EL (cell line): ENCODE data around the gene EXOC2.

ENCODE experiments used
- DNase-seq: peaks from one replicate; pipeline ENCODE4 v3.0.0-alpha.2; 2016

EXOC2 gene

GRCh38 chr6:692858-693722, at the start of gene EXOC2:
EXOC2 (minus strand) TSS chr6:693139; CDS start chr6:637818, 55,321 bp downstream.
- peak; percentile 82 for DNase-seq

- no peak for DNase-seq
These were observed 48.7 kb upstream of the EXOC2 start for GRCh38 chr6:741410-742339.

DNA sequence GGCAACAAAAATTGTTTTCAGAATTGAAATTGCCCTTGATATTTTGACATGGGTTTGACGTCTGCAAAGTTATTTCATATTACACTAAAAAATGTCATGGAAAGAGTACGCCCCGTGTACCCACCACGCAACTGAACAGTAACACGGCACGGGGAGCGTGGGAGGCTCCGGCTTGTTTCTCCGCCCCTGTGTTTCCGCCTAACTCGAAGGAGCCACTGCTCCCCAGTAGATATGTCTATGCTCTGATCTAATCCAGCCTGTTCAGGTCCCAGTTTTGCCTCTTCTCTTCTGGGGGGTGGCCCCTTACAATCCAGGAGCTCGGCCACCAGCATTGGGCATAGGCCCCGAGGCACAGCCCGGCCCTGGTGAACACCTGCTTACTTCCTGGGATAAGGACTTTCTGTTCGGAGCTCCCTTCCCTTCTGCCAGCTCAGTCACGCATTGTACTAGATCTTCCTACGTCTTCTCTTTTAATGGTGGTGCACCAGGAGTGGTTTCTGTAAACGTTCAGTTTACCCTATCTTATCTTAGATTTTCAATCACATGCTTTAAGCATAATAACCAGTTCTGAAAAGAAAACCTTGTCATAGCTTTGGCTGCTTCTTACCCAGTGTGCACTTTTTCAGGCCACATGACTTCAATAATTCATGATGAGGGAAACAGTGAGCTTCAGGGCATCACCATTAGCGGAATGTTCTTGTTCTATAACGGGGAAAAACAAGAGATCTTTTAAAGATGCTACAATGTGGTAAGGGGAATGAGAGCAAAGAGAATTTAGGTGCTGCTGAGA, 43.9 kb upstream of the EXOC2 start:
- no peak for DNase-seq

- DNase-seq, result no peak
These were observed 40.7 kb upstream of the EXOC2 start for GRCh38 chr6:733431-734219.

DNA sequence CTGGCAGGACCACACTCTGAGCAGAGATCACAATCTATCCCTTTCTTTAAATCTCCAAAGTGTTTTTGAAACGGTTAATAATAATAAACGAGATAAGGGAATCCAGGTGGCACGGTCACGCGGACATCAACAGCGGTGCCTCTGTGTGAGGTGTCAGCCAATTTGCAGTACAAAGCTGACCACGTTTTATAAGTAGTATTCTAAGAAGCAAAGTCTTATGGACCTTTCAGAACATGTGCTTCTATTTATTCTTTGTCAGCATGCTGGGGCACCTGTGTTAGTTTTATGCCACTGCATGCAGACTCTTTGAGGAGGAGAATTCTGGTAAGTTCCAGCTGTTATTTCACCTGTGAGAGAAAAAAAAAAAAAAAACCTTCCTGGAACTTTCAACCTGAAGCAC, 39.0 kb upstream of the EXOC2 start:
- DNase-seq, result no peak

DNA sequence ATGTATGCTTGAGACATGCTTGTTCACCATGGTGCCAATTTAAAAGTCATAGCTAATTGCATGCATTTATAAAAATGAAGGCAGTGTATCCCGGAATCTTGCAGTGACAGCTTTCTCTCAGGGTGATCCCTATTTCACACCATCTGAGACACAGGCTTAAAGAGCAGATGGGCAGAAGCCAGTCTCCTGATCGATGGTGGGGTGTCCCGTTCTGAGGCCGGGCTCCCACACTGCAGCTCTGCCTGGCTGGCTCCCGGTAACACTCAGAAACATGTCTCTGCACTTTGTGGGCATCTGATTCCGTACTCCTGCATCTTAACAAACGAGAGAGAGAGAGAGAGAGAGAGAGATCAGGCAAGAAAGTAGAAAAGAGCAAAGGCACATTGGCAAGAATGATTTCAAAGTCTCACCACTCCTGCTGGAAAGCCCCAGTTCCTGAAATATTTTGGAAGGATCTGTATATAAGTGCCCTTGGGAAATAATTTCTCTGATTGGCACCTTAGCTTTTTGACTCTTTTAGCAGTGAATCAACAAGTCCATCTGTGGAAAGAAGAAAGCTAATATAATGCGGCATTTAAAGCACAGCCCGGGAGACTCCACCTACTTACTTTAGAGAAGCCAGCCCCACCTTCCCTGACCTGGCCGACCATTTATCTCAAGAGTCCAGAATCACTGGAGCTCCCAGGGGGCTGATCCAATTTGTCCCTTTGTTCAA, 36.8 kb upstream of the EXOC2 start:
- no peak for DNase-seq

- no peak for DNase-seq
These were observed 34.9 kb upstream of the EXOC2 start for GRCh38 chr6:727856-728255.

GRCh38 chr6:723540-723939, 30.6 kb upstream of the EXOC2 start:
- DNase-seq, result no peak

GRCh38 chr6:722608-723007, 29.7 kb upstream of the EXOC2 start:
- DNase-seq, result peak; percentile 34

GRCh38 chr6:722077-722524, 29.2 kb upstream of the EXOC2 start:
- DNase-seq, result peak; percentile 83

- no peak for DNase-seq
These were observed 25.4 kb upstream of the EXOC2 start for GRCh38 chr6:718345-718744.

DNA sequence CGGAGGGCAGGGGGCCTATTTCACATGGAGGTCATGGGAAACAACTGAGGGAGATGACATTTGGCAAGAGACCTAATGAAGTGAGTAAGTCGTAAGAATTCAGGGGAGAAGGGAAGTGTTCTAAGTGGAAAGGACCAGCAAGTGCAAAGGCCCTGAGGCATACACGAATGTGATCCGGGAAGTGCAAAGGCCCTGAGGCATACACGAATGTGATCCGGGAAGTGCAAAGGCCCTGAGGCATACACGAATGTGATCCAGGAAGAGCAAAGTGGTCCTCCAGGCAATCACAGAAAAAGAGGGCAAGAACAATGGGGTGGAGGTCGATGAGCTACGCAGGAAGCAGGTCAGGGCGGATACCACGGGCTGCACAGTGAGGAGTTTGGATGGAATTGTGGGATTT, 24.2 kb upstream of the EXOC2 start:
- DNase-seq, result no peak

- DNase-seq, result no peak
These were observed 23.0 kb upstream of the EXOC2 start for GRCh38 chr6:715709-716491.

DNA sequence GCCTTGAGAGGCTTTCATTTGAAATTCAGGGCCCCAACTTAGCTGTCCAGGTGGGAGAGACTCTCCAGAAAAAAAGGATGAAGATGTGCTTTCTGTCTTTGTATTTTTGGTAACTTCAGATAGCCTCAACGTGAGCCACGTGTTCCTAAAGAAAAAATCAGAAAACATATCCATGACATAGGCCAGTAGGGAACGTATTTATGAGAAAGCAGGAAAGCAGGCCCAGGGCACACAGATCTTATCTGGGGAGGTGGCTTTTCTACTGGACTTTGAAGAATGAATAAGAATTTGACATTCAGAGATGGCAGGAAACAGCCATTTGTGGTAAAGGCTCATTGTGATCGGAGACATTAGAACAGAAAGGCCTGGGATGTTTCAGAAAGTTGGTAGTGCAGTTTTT, 21.2 kb upstream of the EXOC2 start:
- no peak for DNase-seq

DNA sequence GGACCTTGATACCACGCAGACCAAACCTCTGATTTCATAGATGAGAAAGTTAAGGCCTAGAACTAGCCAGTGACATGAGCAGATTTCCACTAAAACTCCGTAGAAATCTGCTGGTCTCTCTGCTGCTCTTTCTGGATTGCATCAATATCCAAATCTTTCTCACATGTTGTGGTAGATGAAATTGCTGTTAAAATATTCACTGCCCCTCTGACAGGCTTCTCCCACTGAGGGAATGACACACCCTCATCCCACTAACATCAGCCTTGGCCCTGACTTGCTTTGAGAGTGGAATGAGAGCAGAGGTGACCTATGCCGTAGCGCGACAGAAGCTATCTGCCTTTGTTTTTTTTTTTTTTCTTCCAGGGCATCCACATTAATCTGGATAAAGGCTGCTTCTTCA, 20.4 kb upstream of the EXOC2 start:
- no peak for DNase-seq

DNA sequence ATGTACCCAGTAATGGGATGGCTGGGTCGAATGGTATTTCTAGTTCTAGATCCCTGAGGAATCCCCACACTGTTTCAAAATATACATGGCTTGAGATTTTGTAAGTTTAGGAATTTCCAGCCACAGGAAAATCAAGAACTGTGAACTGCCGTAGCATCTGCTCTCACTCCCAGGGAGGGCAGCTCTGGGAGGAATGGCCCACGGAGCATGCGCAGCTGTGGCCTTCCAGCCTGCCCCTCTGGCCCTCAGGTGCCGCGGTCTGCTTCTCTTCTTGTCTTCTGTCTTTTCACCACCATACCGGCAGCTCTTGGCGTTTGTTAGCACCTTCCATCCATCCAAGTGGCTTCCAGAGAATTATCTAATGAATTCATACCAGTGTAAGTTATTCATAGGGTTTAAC, 19.9 kb upstream of the EXOC2 start:
- DNase-seq, result no peak

- DNase-seq, result no peak
These were observed 19.0 kb upstream of the EXOC2 start for GRCh38 chr6:711925-712324.

- DNase-seq, result peak; percentile 62
These were observed 17.9 kb upstream of the EXOC2 start for GRCh38 chr6:710601-711571.

DNA sequence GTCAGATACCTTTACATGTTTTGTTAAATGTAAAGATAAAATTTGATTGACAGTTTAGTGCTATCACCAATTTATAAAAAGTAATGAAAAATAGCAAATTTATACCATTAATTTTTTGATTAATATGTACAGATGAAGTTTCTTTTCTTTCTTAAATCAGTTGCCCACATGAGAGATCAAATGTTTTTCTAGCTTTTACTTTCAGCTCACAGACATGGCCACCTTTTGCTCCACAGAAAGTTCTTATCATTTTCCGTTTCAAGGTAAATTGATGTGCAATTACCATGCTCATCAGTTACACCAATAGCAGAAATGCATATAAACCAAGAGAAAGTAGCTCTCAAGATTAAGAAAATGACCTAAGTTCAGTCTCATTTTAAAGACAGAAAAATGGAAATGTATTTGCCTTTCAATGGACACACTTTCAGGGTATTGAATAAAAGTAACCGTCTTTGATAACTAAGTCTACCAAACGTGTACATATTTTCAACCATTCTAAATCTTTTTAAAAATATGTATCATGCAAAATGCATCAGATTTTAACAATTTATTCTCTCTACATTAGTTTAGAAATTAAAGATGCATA, 16.6 kb upstream of the EXOC2 start:
- no peak for DNase-seq
